Stimulated activated CD4-positive, alpha-beta T cell treated with anti-CD3 and anti-CD28 coated beads, Interleukin-2, amount 100 ng/mL, for 4 hours (primary cell): Measurements from ENCODE around the gene UNC79.
"Not testable (repeated sequence)": the region's sequence is repeated elsewhere in the genome, so short reads cannot be mapped to it uniquely, and the experiment has no call there.

Source experiments
- DNase-seq: peaks from one replicate; pipeline ENCODE4 v3.0.0-alpha.2; 2020; ENCODE audit warnings: low read depth

The UNC79 gene

DNA sequence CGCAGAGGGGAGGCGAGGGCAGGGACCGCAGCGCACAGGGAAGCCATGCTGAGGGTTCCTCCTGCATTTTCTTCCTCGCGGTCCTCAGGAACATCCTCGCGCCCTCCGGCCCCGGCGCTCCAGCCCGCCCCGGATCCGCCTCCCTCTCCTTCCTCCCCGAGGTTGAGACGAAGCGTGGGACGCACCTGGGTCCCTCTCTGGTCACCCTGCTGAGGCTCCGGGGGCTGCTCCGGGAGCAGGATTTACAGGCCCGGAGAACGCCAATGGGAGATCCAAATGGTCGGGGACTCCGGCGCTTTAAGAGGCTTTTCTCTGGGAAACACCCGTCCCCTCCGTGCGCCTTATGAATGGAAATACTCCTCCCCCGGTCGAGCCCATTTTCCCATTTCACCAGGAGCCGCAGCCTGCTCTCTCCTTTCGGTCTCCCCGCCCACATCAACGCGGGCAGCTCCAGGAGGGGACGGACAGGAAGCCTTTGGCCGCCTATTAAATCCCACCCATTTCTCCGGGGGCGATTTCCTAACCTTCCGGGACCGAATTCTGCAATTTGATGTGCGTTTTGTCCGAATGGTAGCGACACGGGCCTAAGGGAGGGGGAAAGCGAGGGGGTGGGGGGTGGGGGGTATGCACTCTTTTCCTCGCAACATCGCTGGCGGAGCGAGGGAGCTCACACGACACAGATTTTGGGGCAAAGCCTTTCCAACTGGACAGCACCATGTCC lies at the start of gene UNC79:
TSS of gene UNC79 (plus strand) at position 625 of the 721 bp plus-strand sequence. CDS start at position 716, 91 bp downstream.
- DNase-seq = no peak

DNA sequence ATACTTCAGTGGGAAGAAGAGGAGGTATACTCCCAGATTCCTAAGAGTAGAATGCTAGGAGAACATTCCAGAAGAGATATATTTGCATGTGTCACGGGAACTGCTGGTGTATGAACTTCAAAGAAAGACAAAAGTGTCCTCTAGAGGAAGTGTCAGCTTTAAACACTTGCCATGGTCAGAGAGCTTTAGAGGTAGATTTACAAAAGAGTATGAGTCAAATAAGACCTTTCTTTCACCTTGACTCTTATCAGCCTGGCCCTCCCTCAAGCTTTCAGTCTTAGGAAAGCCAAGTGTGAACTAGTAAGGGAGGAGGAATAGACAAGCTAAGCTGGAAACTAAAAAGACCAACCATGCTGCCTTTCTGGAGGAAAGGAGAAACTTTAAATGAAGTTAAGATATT lies 49.1 kb upstream of the UNC79 start:
- no peak for DNase-seq

DNA sequence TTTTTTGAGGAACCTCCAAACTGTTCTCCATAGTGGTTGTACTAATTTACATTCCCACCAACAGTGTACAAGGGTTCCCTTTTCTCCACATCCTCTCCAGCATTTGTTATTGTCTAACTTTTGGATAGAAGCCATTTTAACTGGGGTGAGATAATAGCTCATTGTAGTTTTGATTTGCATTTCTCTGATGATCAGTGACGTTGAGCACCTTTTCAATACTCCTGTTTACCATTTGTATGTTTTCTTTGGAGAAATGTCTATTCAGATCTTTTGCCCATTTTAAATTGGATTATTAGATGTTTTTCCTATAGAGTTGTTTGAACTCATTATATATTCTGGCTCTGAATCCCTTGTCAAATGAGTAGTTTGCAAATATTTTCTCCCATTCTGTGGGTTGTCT lies 46.5 kb upstream of the UNC79 start:
- DNase-seq = not testable (repeated sequence)

DNA sequence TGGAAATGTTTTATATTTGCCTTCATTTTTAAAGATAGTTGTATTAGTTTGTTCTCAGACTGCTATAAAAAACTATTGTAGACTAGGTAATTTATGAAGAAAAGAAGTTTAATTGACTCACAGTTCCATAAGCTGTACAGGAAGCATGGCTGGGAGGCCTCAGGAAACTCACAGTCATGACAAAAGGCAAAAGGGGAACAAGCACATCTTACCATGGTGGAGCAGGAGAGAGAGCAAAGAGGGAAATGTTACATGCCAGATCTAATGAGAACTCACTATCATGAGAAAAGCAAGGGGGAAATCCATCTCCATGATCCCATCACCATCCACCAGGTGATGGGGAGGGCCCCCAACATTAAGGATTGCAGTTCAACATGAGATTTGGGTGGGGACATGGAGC lies 35.5 kb upstream of the UNC79 start:
- no peak for DNase-seq

DNA sequence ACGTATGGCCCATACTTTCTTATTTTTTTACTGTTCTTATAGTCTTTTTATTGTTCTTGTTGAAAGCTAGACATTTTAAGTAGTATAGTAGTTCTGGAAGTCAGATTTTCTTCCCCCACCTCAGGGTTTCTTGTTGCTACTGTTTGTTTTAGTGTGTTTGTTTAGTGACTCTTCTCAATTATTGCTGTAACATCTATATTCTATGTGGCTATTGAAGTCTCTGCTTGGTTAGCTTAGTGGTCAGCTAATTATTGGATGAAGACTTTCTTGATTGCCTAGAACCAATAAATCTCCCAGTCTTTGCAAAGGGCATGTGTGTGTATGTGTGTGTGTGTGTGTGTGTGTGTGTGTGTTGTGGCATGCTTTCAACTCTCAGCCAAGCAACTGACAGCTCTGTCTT lies 34.3 kb upstream of the UNC79 start:
- no peak for DNase-seq

DNA sequence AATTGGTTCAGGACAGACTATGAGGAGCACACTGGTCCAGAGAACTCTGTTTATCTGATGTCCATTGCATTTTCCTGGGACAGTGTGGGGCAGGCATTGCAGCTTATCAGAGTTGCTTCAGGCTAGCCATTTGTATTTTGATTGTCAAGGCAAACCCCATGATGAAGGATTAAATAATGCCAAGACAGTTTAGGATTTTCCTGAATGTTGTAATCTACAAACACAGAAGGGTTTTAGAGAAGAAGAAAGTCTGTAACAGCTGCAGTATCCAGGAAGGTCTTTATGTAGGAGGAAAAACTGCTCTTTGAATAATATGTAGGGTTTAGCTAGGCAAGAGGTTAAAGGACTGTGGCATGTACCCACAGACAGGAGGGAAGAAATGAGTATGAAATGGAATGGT lies 32.2 kb upstream of the UNC79 start:
- no peak for DNase-seq

DNA sequence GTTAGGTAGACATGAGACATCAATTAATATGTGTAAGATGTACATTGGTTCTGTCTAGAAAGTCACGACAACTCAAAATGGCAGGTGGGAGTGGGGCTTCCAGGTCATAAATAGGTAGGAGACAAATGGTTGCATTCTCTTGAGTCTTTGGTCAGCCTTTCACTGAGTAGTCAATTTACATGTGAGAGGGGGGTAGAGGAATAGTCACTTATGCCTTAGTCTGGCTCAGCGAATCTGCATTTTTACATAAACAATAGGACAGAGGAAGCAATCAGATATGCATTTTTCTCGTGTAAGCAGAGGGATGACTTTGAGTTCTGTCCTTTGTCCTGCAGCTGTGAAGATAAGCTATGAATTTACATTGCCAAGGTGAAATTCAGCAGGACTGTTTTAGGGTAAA lies 27.8 kb upstream of the UNC79 start:
- no peak for DNase-seq

DNA sequence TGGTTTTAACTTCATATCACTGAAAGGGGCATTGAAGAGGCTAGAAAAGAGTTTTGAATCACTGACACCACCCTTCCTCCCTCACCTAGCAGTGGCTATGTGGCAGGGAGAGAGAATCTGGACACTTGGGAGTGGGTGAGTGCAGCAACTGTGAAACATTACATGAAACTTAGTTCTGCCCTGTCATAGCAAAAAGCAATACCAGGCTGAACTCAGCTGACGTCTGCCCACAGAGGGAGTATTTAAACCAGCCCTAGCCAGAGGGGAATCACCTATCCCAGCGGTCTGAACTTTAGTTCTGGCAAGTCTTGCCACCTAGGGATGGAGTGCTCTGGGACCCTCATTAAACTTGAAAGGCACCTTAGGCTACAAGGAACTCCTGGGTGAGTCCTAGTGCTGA lies 20.7 kb upstream of the UNC79 start:
- DNase-seq = no peak

DNA sequence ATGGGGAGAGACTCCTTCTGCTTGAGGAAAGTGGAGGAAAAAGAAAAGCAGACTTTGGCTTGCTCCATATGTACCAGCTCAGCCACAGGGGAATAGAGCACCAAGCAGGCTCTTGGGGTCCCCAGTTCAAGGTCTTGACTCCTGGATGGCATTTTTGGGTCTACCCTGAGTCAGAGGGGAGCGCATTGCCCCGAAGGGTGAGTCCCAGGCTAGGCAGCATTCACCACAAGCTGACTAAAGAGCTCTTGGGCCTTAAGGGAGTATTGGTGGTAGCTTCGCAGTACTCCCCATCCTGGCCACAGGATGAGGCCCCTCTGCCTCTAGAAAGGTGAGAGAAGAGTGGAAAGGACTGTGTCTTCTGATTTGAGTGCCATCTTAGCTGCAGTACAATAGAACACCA lies 19.8 kb upstream of the UNC79 start:
- no peak for DNase-seq

DNA sequence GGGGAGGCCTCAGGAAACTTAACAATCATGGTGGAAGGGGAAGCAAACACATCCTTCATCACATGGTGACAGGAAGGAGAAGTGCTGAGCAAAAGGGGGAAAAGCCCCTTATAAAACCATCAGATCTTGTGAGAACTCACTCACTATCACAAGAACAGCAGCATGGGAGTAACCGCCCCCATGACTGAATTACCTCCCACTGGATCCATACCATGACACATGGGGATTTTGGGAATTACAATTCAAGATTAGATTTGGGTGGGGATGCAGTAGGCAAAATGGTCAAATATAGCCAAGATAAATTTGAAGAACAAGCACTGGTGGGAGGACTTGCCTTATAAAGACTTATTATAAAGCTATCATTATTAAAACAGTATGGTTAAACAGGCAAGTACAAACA lies 5.6 kb upstream of the UNC79 start:
- not testable (repeated sequence) for DNase-seq

DNA sequence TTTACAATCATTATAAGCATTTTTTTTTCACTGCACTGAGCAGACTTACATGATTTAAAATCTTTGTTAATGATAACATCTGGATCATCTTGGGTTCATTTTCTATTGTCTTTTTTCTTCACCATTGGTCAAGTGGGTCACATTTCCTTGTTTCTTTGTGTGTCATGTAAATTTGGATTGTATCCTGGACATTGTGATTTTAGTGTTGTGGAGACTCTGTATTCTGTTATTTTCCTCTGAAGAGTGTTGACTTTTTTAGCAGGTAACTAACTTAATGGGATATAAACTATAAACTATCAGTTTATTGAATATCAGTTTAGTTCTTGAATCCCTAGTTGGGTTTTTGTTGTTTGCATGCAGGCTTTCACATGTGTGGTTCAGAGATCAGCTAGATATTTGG lies 4.0 kb upstream of the UNC79 start:
- DNase-seq = no peak

DNA sequence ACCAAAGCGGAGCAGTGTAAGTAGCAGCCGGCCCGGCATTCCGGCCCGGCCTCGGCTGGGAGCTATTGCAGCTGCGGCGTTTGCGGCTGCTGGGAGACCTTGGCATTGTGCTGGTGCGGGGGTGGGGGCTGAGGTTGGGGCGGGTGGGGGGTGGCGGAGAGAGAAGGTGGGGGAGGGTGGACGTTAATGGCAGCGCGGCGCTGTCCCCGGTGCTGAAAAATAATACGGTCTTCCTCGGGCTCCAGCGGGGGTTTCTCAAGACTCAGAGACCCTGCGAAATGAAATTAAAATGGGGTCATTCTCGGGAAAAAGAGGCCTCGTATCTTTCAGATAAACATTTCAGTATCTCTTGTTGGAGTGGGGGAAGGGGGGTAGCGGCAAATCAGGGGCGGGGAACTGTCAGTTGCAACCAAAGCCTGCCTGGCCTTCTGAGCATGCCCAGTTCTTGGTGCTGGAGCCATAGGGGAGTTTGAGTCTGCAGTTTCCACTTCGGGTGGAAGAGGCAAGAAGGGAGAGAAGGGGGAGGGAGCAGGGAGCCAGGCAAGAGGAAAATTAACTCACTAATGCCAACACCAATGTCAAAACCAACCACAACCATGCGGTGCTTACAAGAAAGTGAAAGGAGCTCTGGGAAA lies 414 bp downstream of the UNC79 start:
- no peak for DNase-seq

DNA sequence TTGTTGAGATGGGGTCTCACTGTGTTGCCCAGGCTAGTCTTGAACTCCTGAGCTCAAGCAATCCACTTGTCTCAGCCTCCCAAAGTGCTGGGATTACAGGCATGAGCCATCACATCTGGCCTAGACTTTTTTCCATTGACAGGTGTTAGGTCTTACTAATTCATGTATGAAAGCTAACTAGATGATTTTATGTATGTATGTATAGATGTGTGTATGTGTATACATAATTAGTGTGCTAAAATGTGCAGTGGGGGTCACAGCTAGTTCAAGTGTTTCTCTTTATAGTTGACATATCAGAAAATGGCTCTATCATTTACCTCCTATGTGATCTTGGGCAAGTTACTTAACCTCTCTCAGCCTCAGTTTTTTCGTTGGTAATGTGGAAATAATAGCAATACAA lies 23.5 kb downstream of the UNC79 start:
- DNase-seq = no peak

DNA sequence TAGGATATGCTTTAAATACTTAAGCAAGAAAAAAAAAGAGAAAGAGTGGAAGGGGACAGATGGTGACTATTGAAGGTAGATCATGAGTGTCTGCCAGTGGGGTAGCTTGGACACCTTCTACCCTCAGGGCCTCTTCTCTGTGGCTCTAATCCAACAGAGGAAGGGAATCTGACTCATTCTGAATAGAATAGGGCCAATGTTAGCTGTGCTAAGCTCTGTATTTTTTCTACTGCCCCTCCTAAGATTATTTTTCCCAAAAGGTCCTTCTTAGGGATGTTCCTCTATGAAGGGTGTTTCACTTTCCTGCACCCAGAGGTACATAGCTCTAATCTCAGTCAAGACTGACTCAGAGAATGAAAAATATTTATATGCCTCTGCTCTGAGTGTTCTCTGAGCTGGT lies 25.6 kb downstream of the UNC79 start:
- DNase-seq = no peak

DNA sequence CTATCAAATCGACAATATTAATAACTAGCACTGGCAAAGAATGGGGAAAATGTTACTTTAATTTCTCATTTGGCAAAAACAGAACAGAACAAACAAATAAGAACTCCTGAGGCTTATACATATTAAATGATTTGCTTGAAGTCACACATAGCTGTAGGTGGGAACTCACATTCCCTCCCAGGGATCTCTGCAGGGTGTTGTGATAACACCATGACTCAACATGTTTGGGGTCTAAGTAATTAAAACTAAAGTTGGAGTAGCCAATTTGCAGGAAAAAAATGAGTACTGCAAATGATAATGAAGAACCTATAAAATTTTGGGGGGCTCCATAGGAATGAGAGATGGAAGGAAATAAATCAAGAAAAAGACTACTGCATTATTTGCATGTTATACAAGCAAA lies 27.5 kb downstream of the UNC79 start:
- DNase-seq = no peak

DNA sequence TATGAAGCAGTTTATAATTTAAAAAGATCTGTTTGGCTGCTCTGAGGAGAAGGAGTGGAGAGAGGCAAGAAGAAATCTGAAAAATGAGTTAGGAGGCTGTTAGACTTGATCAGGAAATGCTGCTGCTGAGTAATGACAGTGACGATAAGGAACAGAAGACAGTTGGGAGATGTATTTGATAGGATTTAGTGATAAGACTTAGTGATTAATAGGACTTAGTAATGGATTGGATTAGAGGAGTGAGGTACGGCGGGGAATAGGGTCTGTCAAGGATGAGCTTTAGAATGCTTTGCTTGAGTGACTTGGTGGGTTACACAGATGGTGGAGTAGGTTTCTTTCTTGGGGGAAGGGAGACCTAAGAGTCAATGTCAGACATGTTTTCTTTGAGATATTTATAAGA lies 31.7 kb downstream of the UNC79 start:
- DNase-seq = no peak

DNA sequence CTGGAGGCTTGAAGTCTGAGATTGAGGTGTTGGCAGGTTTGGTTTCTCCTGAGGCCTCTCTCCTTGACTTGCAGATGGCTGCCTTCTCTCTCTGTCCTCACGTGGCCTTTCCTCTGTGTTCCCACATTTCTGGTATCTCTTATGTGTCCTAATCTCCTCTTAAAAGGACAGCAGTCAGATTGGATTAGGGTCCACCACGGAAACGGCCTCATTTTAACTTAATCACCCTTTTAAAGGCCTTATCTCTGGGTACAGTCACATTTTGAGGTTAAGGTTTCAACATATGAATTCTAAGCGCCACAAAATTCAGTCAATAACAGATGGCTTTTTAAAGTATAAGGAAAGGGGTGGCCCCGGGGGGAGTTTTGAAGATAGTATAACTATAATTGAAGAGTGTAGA lies 33.5 kb downstream of the UNC79 start:
- DNase-seq = no peak

DNA sequence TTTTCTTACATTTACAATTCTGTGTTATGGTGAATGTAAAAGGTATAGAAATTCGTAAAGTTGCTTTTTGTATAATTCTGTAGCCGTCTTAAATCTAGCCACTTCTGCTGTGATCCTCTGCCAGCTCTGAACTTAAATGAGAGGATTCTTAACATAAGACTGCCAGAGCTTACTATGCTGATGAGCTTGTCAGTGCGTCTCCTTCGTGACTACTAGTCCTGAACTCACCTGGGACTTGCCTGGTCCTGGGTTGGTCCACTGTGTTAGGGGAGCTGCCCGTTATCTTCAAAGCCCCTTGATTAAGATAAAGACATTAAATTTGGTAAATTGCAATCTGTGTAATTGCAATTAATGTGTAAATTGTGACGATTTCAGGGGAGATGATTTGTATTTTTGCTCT lies 44.7 kb downstream of the UNC79 start:
- no peak for DNase-seq

DNA sequence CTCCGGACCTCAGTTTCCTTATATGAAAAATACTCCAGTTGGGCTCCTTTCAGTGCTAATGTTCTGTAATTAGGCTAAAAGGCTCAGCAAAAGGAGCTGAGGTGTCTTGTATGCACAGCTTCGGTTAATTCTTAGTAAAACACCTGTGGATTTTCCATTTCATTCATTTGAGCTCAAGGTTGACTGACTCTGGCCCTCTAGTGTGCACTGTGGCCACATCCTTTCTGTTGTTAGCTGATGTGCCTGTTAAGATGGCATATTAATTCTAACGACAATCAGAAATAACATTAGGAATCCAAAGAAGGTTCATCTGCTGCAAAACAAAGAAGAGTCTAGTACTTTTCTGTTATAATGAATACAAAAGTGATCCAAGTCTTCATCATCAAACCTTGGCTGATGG lies 45.6 kb downstream of the UNC79 start:
- DNase-seq = no peak

DNA sequence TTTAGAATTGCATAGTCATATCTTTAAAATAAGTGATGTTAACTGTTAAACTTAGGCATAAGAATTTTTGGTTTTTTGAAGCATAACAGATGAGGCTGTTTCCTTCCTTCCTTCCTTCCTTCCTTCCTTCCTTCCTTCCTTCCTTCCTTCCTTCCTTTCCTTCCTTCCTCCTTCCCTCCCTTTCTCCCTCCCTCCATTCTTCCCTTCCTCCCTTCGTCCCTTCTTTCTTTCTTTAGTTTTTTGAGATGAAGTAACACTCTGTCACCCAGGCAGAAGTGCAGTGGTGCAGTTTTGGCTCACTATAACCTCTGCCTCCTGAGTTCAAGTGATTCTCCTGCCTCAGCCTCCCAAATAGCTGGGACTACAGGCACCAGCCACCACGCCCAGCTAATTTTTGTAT lies 48.3 kb downstream of the UNC79 start:
- not testable (repeated sequence) for DNase-seq

DNA sequence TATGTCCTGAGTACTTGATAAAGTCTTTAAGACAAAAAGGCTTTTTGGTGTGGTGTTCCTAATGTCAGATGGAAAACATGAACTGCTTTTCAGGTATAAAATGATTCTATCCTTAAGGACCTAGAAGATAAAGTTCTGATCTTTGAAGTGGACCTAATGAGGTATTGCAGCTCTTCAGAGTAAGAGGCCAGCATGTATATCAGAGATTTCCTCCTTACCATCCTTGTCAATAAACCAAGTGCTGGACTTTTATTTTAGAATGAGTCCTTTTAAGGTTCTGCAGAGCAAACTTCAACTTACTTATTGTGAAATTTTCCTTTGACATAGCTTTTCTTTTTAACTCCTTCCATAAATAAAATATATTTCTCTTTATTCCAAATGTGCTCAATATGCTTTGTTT lies 50.1 kb downstream of the UNC79 start:
- DNase-seq = no peak

DNA sequence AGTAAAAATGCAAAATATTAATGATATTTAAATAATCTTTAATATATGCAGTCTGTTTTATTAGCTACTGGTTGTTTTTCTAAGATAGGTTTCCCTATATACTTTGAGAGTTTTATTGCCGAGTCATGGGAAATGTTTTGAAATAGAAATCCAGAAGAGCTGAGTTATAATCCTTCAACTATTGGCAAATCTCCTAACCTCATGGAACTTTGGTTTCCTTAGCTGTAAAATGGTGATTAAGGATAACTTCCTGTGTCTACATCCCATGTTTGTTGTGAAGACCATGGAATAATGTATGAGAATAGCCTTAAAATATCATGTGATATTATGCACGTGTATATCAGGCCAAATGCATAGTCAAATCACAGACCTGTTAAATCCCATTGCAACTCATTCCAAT lies 51.0 kb downstream of the UNC79 start:
- DNase-seq = no peak

DNA sequence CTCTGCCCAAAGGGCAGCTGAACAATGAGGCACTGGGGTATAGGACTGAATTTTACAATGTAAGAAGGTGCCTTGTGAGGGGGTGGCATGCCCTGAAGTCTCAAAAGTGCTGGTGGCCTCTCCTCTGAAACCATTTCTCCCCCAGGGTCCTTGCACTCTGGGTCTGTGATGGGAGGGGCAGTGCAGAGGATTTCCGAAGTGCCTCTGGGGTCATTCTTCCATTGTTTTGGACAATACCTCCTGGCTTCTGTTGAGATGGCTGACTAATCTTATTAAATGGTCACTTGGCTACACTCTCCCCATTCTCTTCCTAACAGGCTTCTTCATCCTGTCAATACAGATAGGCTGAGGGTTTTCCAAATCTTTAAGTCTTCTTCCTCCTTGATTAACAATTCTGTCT lies 59.3 kb downstream of the UNC79 start:
- DNase-seq = no peak

DNA sequence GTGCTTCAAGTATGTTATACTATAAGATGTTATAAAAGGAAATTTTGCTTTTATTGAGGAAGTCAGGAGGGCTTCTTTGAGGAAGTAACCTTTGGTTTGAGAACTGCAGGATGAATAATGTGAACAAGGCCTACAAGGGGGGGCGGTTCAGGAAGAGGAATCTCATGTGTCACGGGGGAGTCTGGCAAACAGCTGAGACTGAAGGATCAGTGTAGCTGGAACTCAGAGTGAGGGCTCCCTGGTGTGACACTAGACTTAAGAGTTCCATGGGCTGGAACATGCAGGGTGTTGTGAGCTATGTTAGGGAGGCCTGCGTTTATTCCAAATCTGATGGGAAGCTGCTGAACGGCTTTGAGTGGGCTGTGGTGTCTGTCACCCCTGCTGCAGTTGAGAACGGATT lies 62.3 kb downstream of the UNC79 start:
- no peak for DNase-seq
